LNCAP (cell line): Measurements from ENCODE around the gene MYBPC2.

ENCODE experiments used
- CTCF ChIP-seq: fragments of 450-650 bp; IDR thresholded peaks from 2 replicates; pipeline ENCODE4 v1.5.1; 2017; ENCODE audit warnings: mild to moderate bottlenecking

Gene MYBPC2

GRCh38 chr19:50479761-50480251 lies 47.1 kb downstream of the MYBPC2 start:
- TF ChIP-seq CTCF, result no peak

- no peak for TF ChIP-seq CTCF
Measured at GRCh38 chr19:50480281-50481111, 47.8 kb downstream of the MYBPC2 start.

GRCh38 chr19:50481351-50482149 lies 48.9 kb downstream of the MYBPC2 start:
- TF ChIP-seq CTCF, result no peak

GRCh38 chr19:50482271-50482855 lies 49.7 kb downstream of the MYBPC2 start:
- TF ChIP-seq CTCF, result no peak

- no peak for TF ChIP-seq CTCF
Measured at GRCh38 chr19:50482916-50483315, 50.2 kb downstream of the MYBPC2 start.

GRCh38 chr19:50485284-50485955 lies 52.7 kb downstream of the MYBPC2 start:
- TF ChIP-seq CTCF, result no peak

GRCh38 chr19:50486823-50487515 lies 54.3 kb downstream of the MYBPC2 start:
- peak; percentile 60 for TF ChIP-seq CTCF
